HCT116 (cell line): ENCODE measurements around the gene PRUNE1. TPM values are rescaled to one million over a fixed set of nuclear protein-coding genes. Genes with fewer than 3 reads are reported as not detected.

Source experiments
- ATAC-seq: fragments of 200-7000 bp; cut with Tn5 transposase; 2 replicates; pipeline ENCODE4 v1.9.1; 2020; ENCODE audit warnings: mild to moderate bottlenecking, moderate library complexity
- BruUV-seq: library from RNA; stranded (reverse); fragments of 400-500 nt; replicated peaks from 2 replicates; lab custom pipeline; 2021; lab: Mats Ljungman, UMichigan
- CTCF ChIA-PET: fragments of 300-600 bp; sonication (Branson Sonifier 250); formaldehyde crosslinking; loops from one replicate; lab custom pipeline; 2021; ENCODE audit warnings: antibody characterized with exemption; lab: Charles Lee
- POLR2A ChIA-PET: fragments of 300-600, 350-600 bp; sonication (Branson Sonifier 250); formaldehyde crosslinking; loops from one replicate; lab custom pipeline; 2021; ENCODE audit warnings: antibody characterized with exemption; lab: Charles Lee
- RAD21 ChIA-PET, 2 experiments: fragments of 300-600 bp; sonication (Branson Sonifier 250); formaldehyde crosslinking; loops; one replicate each; lab custom pipeline; 2023; ENCODE audit warnings: low total read pairs in 2 of 2; ENCODE audit not compliant: uncharacterized antibody in 2 of 2, unreplicated experiment in 2 of 2, low non-redundant PET in 1 of 2; lab: Charles Lee
- DNase-seq: peaks from one replicate; pipeline ENCODE4 v3.0.0-alpha.2; 2010; ENCODE audit warnings: low read depth, low spot score
- H2AFZ ChIP-seq: fragments of 200-600 bp; shearing (Covaris generic), sonication (generic); 2 replicates; pipeline ENCODE4 v1.6.1; 2017; ENCODE audit warnings: low read depth, mixed run types, mixed read lengths, antibody characterized with exemption, low read length; ENCODE audit not compliant: poor library complexity, severe bottlenecking
- H3K27ac ChIP-seq: 2 replicates; pipeline ENCODE4 v1.5.1; 2012; ENCODE audit warnings: low read depth, low read length
- H3K27me3 ChIP-seq: fragments of 200-600 bp; sonication (generic); 2 replicates; pipeline ENCODE4 v1.6.1; 2016; ENCODE audit warnings: mixed run types, low read length, mixed read lengths; ENCODE audit not compliant: insufficient read depth
- H3K36me3 ChIP-seq, 2 experiments: fragments of 200-500 bp in 1 of 2; fragments of 200-600 bp in 1 of 2; sonication (Bioruptor generic) in 1 of 2; sonication (generic) in 1 of 2; 2 replicates each; pipeline versions ENCODE4 v1.5.1 to v1.6.1; 2014 to 2016; ENCODE audit warnings: low read length in 2 of 2, inconsistent platforms in 1 of 2, mixed read lengths in 1 of 2, mixed run types in 1 of 2; ENCODE audit not compliant: insufficient read depth in 2 of 2, control insufficient read depth in 1 of 2
- H3K4me1 ChIP-seq, 2 experiments: fragments of 200-600 bp in 1 of 2; sonication (generic) in 1 of 2; 2 replicates each; pipeline versions ENCODE4 v1.5.1 to v1.6.1; 2012 to 2017; ENCODE audit warnings: low read length in 2 of 2, inconsistent platforms in 1 of 2, mild to moderate bottlenecking in 1 of 2, mixed read lengths in 1 of 2, mixed run types in 1 of 2, moderate library complexity in 1 of 2; ENCODE audit not compliant: insufficient read depth in 2 of 2, control insufficient read depth in 1 of 2
- H3K4me2 ChIP-seq: fragments of 200-600 bp; sonication (generic); 2 replicates; pipeline ENCODE4 v1.6.1; 2017; ENCODE audit warnings: mixed run types, low read length, mixed read lengths
- H3K4me3 ChIP-seq, 2 experiments: fragments of 200-600 bp in 1 of 2; sonication (generic) in 1 of 2; replicated peaks in 1 of 2; 2 replicates each; pipeline ENCODE4 v1.5.1; 2011 to 2016; ENCODE audit warnings: low read length in 2 of 2, control low read depth in 1 of 2, low read depth in 1 of 2, mild to moderate bottlenecking in 1 of 2, mixed read lengths in 1 of 2, mixed run types in 1 of 2
- H3K79me2 ChIP-seq: fragments of 200-600 bp; sonication (generic); 2 replicates; pipeline ENCODE4 v1.6.1; 2017; ENCODE audit warnings: mild to moderate bottlenecking, mixed run types, low read length, moderate library complexity, mixed read lengths; ENCODE audit not compliant: insufficient read depth
- H3K9ac ChIP-seq: fragments of 200-600 bp; sonication (generic); 2 replicates; pipeline ENCODE4 v1.6.1; 2016; ENCODE audit warnings: low read length, mixed read lengths
- H3K9me2 ChIP-seq: fragments of 200-600 bp; sonication (generic), shearing (Covaris generic); 2 replicates; pipeline ENCODE4 v1.6.1; 2017; ENCODE audit warnings: mixed run types, mild to moderate bottlenecking, moderate library complexity; ENCODE audit not compliant: insufficient read depth
- H3K9me3 ChIP-seq, 2 experiments: fragments of 200-500 bp in 1 of 2; fragments of 200-600 bp in 1 of 2; sonication (Bioruptor generic) in 1 of 2; sonication (generic) in 1 of 2; 2 replicates each; pipeline ENCODE4 v1.6.1; 2014 to 2017; ENCODE audit warnings: low read length in 2 of 2, mixed read lengths in 2 of 2, inconsistent platforms in 1 of 2, low read depth in 1 of 2, mild to moderate bottlenecking in 1 of 2, mixed run types in 1 of 2, moderate library complexity in 1 of 2; ENCODE audit not compliant: control insufficient read depth in 1 of 2, insufficient read depth in 1 of 2
- H4K20me1 ChIP-seq: fragments of 200-600 bp; sonication (generic), shearing (Covaris generic); 2 replicates; pipeline ENCODE4 v1.6.1; 2017; ENCODE audit warnings: mixed run types, mild to moderate bottlenecking, moderate library complexity; ENCODE audit not compliant: insufficient read depth
- ATF3 ChIP-seq: IDR thresholded peaks from 2 replicates; pipeline ENCODE4 v1.6.1; 2012
- CEBPB ChIP-seq: IDR thresholded peaks from 2 replicates; pipeline ENCODE4 v1.6.1; 2012; ENCODE audit warnings: low read depth
- CTCF ChIP-seq, 3 experiments: fragments of 200-600 bp in 1 of 3; sonication (generic) in 1 of 3; IDR thresholded peaks in 2 of 3; conservative IDR thresholded peaks in 1 of 3; 2 replicates each; pipeline ENCODE4 v1.5.1; 2012 to 2017; ENCODE audit warnings: low read depth in 2 of 3, low read length in 2 of 3, antibody characterized with exemption in 1 of 3, borderline replicate concordance in 1 of 3, control low read depth in 1 of 3, mild to moderate bottlenecking in 1 of 3, mixed read lengths in 1 of 3, mixed run types in 1 of 3, moderate library complexity in 1 of 3; ENCODE audit not compliant: insufficient read depth in 1 of 3
- ELF1 ChIP-seq: IDR thresholded peaks from 2 replicates; pipeline ENCODE4 v1.6.1; 2012; ENCODE audit warnings: low read depth, borderline replicate concordance
- EZH2 ChIP-seq: fragments of 200-600 bp; sonication (generic); IDR thresholded peaks from 2 replicates; pipeline ENCODE4 v1.6.1; 2017; ENCODE audit warnings: antibody characterized with exemption, mixed run types
- EZH2phosphoT487 ChIP-seq: fragments of 200-600 bp; IDR thresholded peaks from 2 replicates; pipeline ENCODE4 v1.6.1; 2018; ENCODE audit warnings: antibody characterized with exemption, borderline replicate concordance
- RAD21 ChIP-seq: IDR thresholded peaks from 2 replicates; pipeline ENCODE4 v1.6.1; 2012; ENCODE audit warnings: low read depth, mild to moderate bottlenecking
- SP1 ChIP-seq: IDR thresholded peaks from 2 replicates; pipeline ENCODE4 v1.6.1; 2012; ENCODE audit warnings: low read depth
- YY1 ChIP-seq: IDR thresholded peaks from 2 replicates; pipeline ENCODE4 v1.6.1; 2011; ENCODE audit warnings: low read length, low read depth, moderate library complexity, mild to moderate bottlenecking; ENCODE audit not compliant: insufficient replicate concordance; ENCODE audit errors: extremely low read depth
- ZFX ChIP-seq: fragments of 450-650 bp; IDR thresholded peaks from 2 replicates; pipeline ENCODE4 v1.6.1; 2017
- intact Hi-C: fragments of 100-400 bp; cut with micrococcal nuclease; formaldehyde crosslinking; loops from 2 replicates; pipeline ENCODE4 v1.10.0; 2022
- total RNA-seq: library from RNA; stranded (reverse); gene quantifications from one replicate; pipeline ENCODE4 v1.2.1, GENCODE V29; 2021; ENCODE audit not compliant: unreplicated experiment

The PRUNE1 gene
- total RNA-seq, 1 experiment from 2014 or later: 20.2 TPM

GRCh38 chr1:150961756-150962155 is 46.5 kb upstream of the PRUNE1 start:
- intact Hi-C loops: no loop called here
- no peaks in the 10 kb centered on the region; the same call in 1 of the 2 replicates for H3K79me2 ChIP-seq
- no TSS peak for BruUV-seq
- H3K4me2 ChIP-seq: no peak overlapping the region
- TF ChIP-seq CTCF (IDR thresholded peaks at IDR 0.05 in 2 of 3, conservative IDR thresholded peaks at IDR 0.05 in 1 of 3; ENCODE audit: borderline replicate concordance in 1 of 3, insufficient read depth in 1 of 3, low read depth in 2 of 3, low read length in 2 of 3): no peak
- TF ChIP-seq ZFX: no peak
- no peak for TF ChIP-seq RAD21
- no peak for TF ChIP-seq EZH2
- no peak for TF ChIP-seq EZH2phosphoT487
- TF ChIP-seq YY1: no peak
- TF ChIP-seq CEBPB: no peak
- TF ChIP-seq ELF1: no peak
- no peak for TF ChIP-seq SP1
- no peak for TF ChIP-seq ATF3
- no peaks in the 10 kb centered on the region for H4K20me1 ChIP-seq
- no peak overlapping the region for H3K4me3 ChIP-seq
- no peaks in the 10 kb centered on the region for H3K9me3 ChIP-seq
- H2AFZ ChIP-seq: no peak overlapping the region
- POLR2A ChIA-PET: interaction anchor here (1.1 kb wide), 1 partner anchor 15 kb away, joined by 3 read pairs; no protein-coding TSS in a partner anchor
- CTCF ChIA-PET: no interaction called here
- H3K27ac ChIP-seq: no peak overlapping the region
- no peaks in the 10 kb centered on the region for H3K4me1 ChIP-seq
- RAD21 ChIA-PET: no interaction called here
- peaks cover 46 to 66% of the 10 kb centered on the region in 2 experiments for H3K36me3 ChIP-seq
- H3K9me2 ChIP-seq: no peaks in the 10 kb centered on the region
- no peak for DNase-seq
- H3K27me3 ChIP-seq: no peaks in the 10 kb centered on the region
- no peak overlapping the region for H3K9ac ChIP-seq
- no peak for ATAC-seq
